Heart left ventricle (tissue), 13 donors: ENCODE measurements around the gene ANKRD40CL.

ENCODE experiments used
- POLR2A ChIP-seq, 2 donors: fragments of 450-650 bp; IDR thresholded peaks; one replicate each; pipeline ENCODE4 v1.6.1; 2017; ENCODE audit warnings: antibody characterized with exemption in 2 of 2, mild to moderate bottlenecking in 2 of 2, moderate library complexity in 2 of 2
- TF ChIP-seq, protein P1 (sequence below), 12 donors: fragments of 200-600 bp; sonication (generic) in 4 of 12; IDR thresholded peaks; one replicate each; pipeline versions ENCODE4 v1.5.0 to v1.8.0; 2018 to 2022; ENCODE audit warnings: antibody characterized with exemption in 12 of 12, mild to moderate bottlenecking in 5 of 12
- donor health status: ischemic (EF 13 %, LVEDD 7.1; RV severe dilation, severe dysfunction).
- donor health status: DM: no; HTN: yes; CAD: no.
- donor health status: DM: no; HTN: no; CAD: no.
- donor health status: ischemic (EF 25% LVEDD 6.9; RV normal size, moderate dysfunction).
- donor health status: ischemic (EF 25% LVEDD 5.7; RV mildly dilated, moderate dysfunction).
- donor health status: ischemic (EF 35%, LVEDD 5.7; RV mildly dilated, moderate dysfunction).
- donor health status: nonischemic (EF 11% LVEDD 7.7; RV severe dilation, severe dysfunction).
- donor health status: DM: yes; HTN: yes; CAD: no.
- donor health status: PGD.
- donor health status: ischemic (EF 29% LVEDD 5.4; RV normal size, mild dysfunction).
- donor health status: nonischemic (EF 23%, LVEDD 6.1; RV moderate dilation, normal function).

DNA sequence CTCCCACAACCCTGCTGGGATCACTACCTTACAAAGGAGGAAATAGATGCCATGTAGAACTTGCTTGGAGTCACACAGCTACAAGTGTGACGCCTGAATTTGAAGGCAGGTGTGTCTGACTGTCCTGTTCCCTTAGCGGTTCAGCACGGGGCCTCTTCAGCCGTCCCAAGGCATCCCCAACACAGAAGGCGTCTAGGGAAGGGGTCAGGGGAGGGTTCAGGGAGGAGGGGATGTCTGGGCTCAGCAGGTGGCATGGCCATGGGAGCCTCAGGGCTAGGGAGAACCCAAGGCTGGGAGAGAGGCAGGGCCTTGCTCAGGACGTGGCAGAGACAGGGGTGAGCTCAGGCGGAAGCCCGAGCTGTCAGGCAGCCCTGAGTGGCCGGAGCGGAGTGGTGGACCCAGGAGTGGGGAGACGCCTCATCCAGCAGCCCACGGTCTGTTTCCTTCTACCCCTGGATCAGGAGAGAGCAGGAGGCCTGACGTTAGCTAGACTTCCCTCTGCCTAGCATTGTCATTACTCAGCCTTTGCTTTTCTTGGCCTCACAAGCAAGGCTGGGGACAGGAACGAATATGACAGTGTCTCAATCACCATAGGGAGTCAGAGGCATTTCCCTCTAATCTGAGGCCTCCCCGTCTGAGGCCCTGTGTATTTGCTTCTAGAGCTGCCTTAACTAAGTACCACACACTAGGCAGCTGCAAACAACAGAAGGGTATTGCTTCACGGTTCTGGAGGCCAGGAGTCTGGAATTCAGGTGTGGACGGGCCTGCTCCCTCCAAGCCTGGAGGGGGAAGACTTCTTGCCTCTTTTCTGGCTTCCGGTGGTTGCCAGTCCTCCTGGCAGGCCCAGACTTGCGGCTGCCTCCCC lies 31.3 kb upstream of the ANKRD40CL start:
- no peak for TF ChIP-seq POLR2A (IDR thresholded peaks at IDR 0.05)
- TF ChIP-seq, protein P1, sequence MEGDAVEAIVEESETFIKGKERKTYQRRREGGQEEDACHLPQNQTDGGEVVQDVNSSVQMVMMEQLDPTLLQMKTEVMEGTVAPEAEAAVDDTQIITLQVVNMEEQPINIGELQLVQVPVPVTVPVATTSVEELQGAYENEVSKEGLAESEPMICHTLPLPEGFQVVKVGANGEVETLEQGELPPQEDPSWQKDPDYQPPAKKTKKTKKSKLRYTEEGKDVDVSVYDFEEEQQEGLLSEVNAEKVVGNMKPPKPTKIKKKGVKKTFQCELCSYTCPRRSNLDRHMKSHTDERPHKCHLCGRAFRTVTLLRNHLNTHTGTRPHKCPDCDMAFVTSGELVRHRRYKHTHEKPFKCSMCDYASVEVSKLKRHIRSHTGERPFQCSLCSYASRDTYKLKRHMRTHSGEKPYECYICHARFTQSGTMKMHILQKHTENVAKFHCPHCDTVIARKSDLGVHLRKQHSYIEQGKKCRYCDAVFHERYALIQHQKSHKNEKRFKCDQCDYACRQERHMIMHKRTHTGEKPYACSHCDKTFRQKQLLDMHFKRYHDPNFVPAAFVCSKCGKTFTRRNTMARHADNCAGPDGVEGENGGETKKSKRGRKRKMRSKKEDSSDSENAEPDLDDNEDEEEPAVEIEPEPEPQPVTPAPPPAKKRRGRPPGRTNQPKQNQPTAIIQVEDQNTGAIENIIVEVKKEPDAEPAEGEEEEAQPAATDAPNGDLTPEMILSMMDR (IDR thresholded peaks at IDR 0.05) = no peak
